NCI-H1092 treated with DMSO at 0.1 percent for 48 hours (cell line): ENCODE measurements around the gene COL13A1.

ENCODE experiments used
- DNase-seq: peaks from one replicate; lab custom pipeline; 2025; lab: John Stamatoyannopoulos, UW

Gene COL13A1

GRCh38 chr10:69965086-69965485 lies 163.4 kb downstream of the COL13A1 start:
- DNase-seq, result no peak

DNA sequence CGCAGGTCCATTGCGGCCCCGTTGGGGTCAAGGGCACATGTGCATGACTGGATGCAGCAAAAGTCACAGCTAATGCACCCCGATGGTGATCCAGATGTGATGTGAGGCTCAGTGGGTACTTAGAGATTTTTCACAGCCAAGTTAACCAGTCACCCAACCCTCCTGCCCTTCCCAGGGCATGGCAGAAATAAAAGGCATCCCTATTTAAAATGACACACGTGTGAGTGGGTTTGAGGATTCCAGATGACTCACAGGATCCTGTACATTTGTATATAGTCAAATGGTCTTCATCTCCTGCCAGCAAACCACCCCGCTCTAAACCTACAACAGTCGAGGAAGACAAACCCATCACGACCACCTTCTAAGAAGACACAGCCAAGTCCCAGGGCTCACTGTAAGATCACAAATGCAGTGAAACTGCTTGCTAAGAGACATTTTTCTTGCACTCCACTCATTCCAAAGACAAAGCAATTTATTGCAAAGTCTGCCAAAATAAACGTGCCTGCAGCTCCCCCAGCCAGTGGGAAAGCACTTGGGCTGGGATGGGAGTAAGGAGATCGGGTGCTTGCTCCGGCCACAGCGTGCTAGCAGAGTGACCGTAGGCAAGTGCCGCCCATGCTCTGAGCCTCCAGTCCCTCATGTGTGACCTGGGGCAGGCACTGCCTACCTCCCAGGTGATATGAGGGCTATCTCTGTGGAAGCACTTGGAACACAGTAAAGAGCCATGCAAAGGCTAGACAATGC lies 164.4 kb downstream of the COL13A1 start:
- DNase-seq, result no peak

GRCh38 chr10:69968830-69969229 lies 167.1 kb downstream of the COL13A1 start:
- DNase-seq, result no peak

- DNase-seq, result no peak
Observed at GRCh38 chr10:69969977-69970376, 168.3 kb downstream of the COL13A1 start.

DNA sequence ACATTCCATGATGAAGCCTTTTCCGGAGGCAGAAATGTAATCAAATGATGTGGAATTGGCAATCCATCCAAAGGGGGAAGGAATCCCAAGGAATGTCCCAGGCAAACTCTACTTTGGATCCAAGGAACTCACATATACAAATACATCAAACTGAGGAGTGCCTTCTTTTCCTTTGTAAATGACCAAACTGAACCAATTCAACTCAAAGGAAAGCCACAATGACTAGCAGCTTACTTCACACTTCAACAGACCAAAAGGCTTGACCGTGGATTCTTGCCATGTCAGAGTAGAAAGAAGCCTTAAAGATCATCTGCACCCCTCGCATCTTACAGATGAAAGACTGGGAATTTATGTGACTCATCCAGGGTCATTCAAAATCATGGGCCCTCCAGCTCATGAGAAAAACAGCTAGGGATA lies 171.3 kb downstream of the COL13A1 start:
- no peak for DNase-seq

GRCh38 chr10:69973678-69974077 lies 172.0 kb downstream of the COL13A1 start:
- DNase-seq, result no peak

GRCh38 chr10:69974551-69975155 lies 172.9 kb downstream of the COL13A1 start:
- no peak for DNase-seq

GRCh38 chr10:69976795-69977546 lies 175.3 kb downstream of the COL13A1 start:
- no peak for DNase-seq

DNA sequence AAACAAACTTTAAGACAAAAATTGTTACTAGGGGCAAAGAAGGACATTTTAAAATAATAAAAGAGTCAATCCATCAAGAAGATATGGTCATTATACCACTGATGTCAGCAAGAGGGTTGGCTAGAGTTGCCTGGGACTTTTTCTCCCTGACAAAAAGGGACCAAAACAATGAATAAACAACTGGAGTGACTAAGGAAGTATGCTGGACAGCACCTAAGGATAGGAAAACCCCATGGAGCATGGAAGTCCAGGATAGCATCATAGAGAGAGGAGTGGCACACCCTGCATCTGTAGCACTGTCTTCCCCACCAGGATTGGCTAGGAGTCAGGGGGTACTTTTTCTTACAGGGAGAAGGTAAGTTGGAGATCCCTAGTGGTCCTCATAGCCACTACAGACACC lies 177.5 kb downstream of the COL13A1 start:
- no peak for DNase-seq

DNA sequence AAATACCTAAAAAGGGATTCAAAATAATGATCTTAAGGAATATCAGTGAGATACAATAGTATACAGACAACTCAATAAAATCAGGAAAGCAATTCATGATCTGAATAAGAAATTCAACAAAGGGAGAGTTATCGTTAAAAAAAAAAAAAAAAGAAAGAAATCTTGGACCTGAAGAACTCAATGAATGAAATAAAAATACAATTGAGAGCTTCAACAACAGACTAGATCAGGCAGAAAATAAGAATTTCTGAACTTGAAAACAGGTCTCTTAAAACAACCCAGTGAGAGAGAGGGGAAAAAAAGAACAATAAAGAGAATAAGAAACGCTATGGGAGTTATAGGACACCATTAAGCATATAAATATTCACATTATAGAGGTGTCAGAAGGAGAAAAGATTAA lies 179.0 kb downstream of the COL13A1 start:
- no peak for DNase-seq

DNA sequence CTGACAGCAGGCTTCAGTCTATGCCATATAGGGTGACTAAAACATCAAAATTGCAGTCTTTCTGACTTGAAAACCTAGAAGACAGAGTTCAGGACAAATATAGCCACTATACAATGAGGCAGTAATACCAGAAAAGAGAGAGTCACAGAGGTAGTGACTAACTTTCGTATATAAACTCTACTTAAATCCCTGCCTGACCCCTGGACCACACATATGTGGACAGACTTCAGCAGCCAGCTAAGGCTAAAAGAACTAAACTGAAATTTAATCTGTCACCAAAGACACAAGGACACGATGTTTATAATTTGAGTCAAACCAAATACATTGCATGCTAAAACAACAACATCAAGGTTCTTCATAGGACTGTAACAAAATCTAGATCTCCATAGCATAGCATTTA lies 186.4 kb downstream of the COL13A1 start:
- DNase-seq, result no peak

DNA sequence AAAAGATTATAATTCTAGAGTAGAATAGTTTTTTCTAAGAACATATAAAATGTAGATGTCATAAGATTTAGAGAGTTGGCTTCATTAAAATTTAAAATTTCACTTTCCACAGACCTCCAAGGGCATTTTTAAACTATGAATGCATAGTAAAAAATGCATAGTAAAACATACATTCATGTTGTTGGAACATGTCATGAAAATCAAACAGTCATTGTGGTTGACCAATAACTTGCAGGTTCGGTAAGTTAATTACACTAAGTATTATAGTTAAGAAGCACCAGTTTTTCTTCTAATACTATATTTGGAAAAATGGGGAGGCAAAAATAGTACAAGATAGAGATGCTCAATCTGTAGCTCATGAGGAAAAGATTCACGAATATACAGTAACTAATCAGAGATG lies 189.4 kb downstream of the COL13A1 start:
- DNase-seq, result no peak

- DNase-seq, result no peak
Observed at GRCh38 chr10:69994262-69994661, 192.6 kb downstream of the COL13A1 start.

DNA sequence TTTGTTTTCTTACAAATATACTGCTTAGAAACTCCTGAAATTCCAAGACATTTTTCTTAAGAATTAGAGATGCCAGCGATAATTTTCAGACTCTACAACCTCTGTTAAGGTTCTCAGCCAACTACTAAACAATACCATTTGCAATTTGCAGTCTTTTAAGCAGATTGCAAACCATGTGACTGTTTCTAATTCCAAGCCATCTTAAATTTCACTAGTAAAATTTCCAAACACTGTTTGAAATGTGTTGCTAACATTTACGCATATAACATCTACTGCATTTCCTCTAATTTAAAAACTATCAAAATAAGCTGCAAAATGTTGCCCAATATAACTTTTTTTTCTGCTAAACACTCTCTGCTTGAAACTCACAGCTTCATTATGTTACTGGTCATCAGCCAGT lies 194.9 kb downstream of the COL13A1 start:
- DNase-seq, result no peak

GRCh38 chr10:70000262-70000661 lies 198.6 kb downstream of the COL13A1 start:
- DNase-seq, result no peak

DNA sequence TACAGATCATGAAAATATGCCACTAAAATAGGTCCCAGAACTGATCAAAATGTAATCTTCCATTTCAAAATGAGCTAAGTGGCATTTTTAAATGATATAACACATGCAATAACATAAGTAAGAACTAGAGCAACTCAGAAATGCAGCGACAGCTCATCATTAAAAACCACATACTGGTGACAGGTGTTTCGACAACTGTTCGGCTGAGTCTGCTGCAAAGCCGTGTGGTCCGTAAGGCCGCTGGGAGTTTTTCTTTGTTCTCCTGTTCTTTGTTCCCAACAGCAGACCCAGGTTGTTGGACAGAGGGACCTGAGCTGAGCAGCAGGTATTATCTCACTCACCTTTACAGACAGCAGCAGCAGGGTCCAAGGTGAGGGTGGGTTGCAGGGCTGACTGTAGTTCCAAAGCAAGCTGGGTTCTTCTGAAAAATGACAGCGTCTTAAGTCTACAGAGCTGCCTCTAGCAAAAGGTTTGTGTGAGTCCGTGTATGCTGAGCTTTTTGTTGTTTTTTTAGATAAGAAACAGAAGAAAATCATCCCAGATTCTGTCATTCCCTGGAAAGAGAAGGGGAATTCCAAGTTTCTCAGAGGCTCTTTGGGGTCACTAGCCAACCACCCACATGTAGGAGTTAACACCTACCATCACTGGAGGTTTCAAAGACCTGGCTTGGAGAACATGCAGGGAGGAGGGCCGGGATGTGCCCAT lies 205.6 kb downstream of the COL13A1 start:
- no peak for DNase-seq
